Lower leg skin (tissue), 3 donors: ENCODE data around the gene SUGCT.

Experiments used
- CTCF ChIP-seq, 3 donors: fragments of 450-650 bp; IDR thresholded peaks; one replicate each; pipeline ENCODE4 v1.5.1; 2016; ENCODE audit warnings: antibody characterized with exemption in 3 of 3, mild to moderate bottlenecking in 3 of 3, moderate library complexity in 2 of 3
- POLR2A ChIP-seq, 2 donors: fragments of 450-650 bp; IDR thresholded peaks; one replicate each; pipeline ENCODE4 v1.6.1; 2016 to 2017; ENCODE audit warnings: antibody characterized with exemption in 2 of 2, mild to moderate bottlenecking in 1 of 2, moderate library complexity in 1 of 2

- TF ChIP-seq CTCF (IDR thresholded peaks at IDR 0.05) (no peak), POLR2A (IDR thresholded peaks at IDR 0.05) (no peak)
Observed at GRCh38 chr7:40833191-40833887, 698.5 kb downstream of the SUGCT start.
